HepG2 (cell line): ENCODE measurements around the gene C19orf18. TPM values are rescaled to one million over a fixed set of nuclear protein-coding genes. Genes with fewer than 3 reads are reported as not detected.

Source experiments
- ARNT ChIP-seq: fragments of 450-650 bp; IDR thresholded peaks from 2 replicates; pipeline ENCODE4 v1.6.1; 2017
- CREM ChIP-seq, 2 experiments: sonication (generic) in 1 of 2; formaldehyde crosslinking in 1 of 2; IDR thresholded peaks; 2 replicates each; pipeline versions ENCODE4 v1.4.0 to v1.6.1; 2016 to 2020; ENCODE audit warnings: antibody characterized with exemption in 1 of 2, mild to moderate bottlenecking in 1 of 2, missing genetic modification reagents in 1 of 2
- HMGXB4 ChIP-seq, 2 experiments: sonication (generic) in 1 of 2; formaldehyde crosslinking in 1 of 2; IDR thresholded peaks; 2 replicates each; pipeline versions ENCODE4 v1.4.0 to v1.6.1; 2018 to 2020; ENCODE audit warnings: missing genetic modification reagents in 2 of 2, borderline replicate concordance in 1 of 2, low read depth in 1 of 2, mild to moderate bottlenecking in 1 of 2, missing biosample characterization in 1 of 2
- HOMEZ ChIP-seq: IDR thresholded peaks from 2 replicates; pipeline ENCODE4 v1.6.1; 2016; ENCODE audit warnings: low read depth
- LRRFIP1 ChIP-seq: sonication (generic); formaldehyde crosslinking; conservative IDR thresholded peaks from 2 replicates; pipeline ENCODE4 v1.4.0; 2020; ENCODE audit warnings: missing genetic modification reagents
- POLR2G ChIP-seq: fragments of 200-400 bp; formaldehyde crosslinking; IDR thresholded peaks from 2 replicates; pipeline ENCODE4 v1.6.1; 2018; ENCODE audit warnings: mild to moderate bottlenecking, low read depth, low read length, moderate library complexity
- RARA ChIP-seq: IDR thresholded peaks from 2 replicates; pipeline ENCODE4 v1.6.1; 2016; ENCODE audit warnings: missing genetic modification reagents, missing compliant biosample characterization
- SRF ChIP-seq: IDR thresholded peaks from 2 replicates; pipeline ENCODE4 v1.6.1; 2011; ENCODE audit warnings: mild to moderate bottlenecking, low read depth, low read length, moderate library complexity
- THRA ChIP-seq: sonication (generic); formaldehyde crosslinking; IDR thresholded peaks from 2 replicates; pipeline ENCODE4 v1.4.0; 2020; ENCODE audit warnings: missing genetic modification reagents, borderline replicate concordance
- YEATS4 ChIP-seq: sonication (generic); formaldehyde crosslinking; IDR thresholded peaks from 2 replicates; pipeline ENCODE4 v1.4.0; 2020; ENCODE audit warnings: missing genetic modification reagents, borderline replicate concordance
- ZNF230 ChIP-seq: sonication (generic); formaldehyde crosslinking; IDR thresholded peaks from 2 replicates; pipeline ENCODE4 v1.4.0; 2020; ENCODE audit warnings: mild to moderate bottlenecking, missing genetic modification reagents
- ZNF362 ChIP-seq: sonication (generic); formaldehyde crosslinking; IDR thresholded peaks from 2 replicates; pipeline ENCODE4 v1.4.0; 2020; ENCODE audit warnings: missing genetic modification reagents, mild to moderate bottlenecking, borderline replicate concordance
- ZNF607 ChIP-seq: sonication (generic); formaldehyde crosslinking; IDR thresholded peaks from 2 replicates; pipeline ENCODE4 v1.5.1; 2020; ENCODE audit warnings: missing genetic modification reagents, mild to moderate bottlenecking, borderline replicate concordance
- ZNF704 ChIP-seq: sonication (generic); formaldehyde crosslinking; IDR thresholded peaks from 2 replicates; pipeline ENCODE4 v1.8.1; 2023; ENCODE audit warnings: mild to moderate bottlenecking, inconsistent platforms, moderate library complexity, missing genetic modification reagents, borderline replicate concordance
- ZSCAN5A ChIP-seq: sonication (generic); formaldehyde crosslinking; IDR thresholded peaks from 2 replicates; pipeline ENCODE4 v1.8.0; 2022; ENCODE audit warnings: mild to moderate bottlenecking, missing genetic modification reagents, borderline replicate concordance
- polyA plus RNA-seq, 8 experiments: library from polyadenylated mRNA; depleted of rRNA in 3 of 8; stranded (reverse) in 7 of 8; unstranded in 1 of 8; fragments of >200 nt; fragmentation: Illumina TruSeq in 4 of 8; extraction: Trizol in 4 of 8; gene quantifications; 2 replicates each; pipeline versions ENCODE4 v1.2.1 to v1.2.3, GENCODE V29; 2011 to 2016; ENCODE audit warnings: low read depth in 4 of 8, missing spikeins in 1 of 8, mixed read lengths in 1 of 8; ENCODE audit not compliant: insufficient read depth in 1 of 8
- total RNA-seq, 5 experiments: library from RNA; depleted of rRNA; stranded (reverse); fragments of >200 nt; fragmentation: Illumina TruSeq; extraction: Trizol; gene quantifications; 2 replicates each; pipeline ENCODE4 v1.2.3, GENCODE V29; 2016; ENCODE audit warnings: low read depth in 1 of 5

C19orf18 gene
- total and polyA plus RNA-seq, 2 of the 13 experiments (the other 11 are each of a cell fraction or from before 2014, with no cell fraction given) = 0.38 to 0.55 TPM

GRCh38 chr19:57947419-57948134 lies 26.8 kb downstream of the C19orf18 start, which contains the start of gene ZNF256 (continued):
- TF ChIP-seq CREM (IDR thresholded peaks at IDR 0.05) = peak; percentile 88
- no peak for TF ChIP-seq CREM (CRISPR knock-in tag; IDR thresholded peaks at IDR 0.05)
- TF ChIP-seq POLR2G = peak; percentile 74
- peak; percentile 45; the same call in 1 of the 2 replicates for TF ChIP-seq SRF
- TF ChIP-seq RARA = no peak
- peak; percentile 69; the same call in 1 of the 2 replicates for TF ChIP-seq YEATS4 (CRISPR knock-in tag)
- peak in 1 of 2 experiments; percentile 88; a peak in 3 of 4 replicates for TF ChIP-seq HMGXB4 (CRISPR knock-in tag; IDR thresholded peaks at IDR 0.05; ENCODE audit: borderline replicate concordance in 1 of 2, low read depth in 1 of 2)
- peak; percentile 97 for TF ChIP-seq HOMEZ (CRISPR knock-in tag)
- TF ChIP-seq ZNF362 (CRISPR knock-in tag) = peak; percentile 53; the same call in 1 of the 2 replicates
- no peak for TF ChIP-seq ZNF230
- no peak; the same call in 1 of the 2 replicates for TF ChIP-seq ZNF607 (CRISPR knock-in tag)
- TF ChIP-seq THRA (CRISPR knock-in tag) = peak; percentile 39; the same call in 1 of the 2 replicates
- TF ChIP-seq LRRFIP1 = no peak
- TF ChIP-seq ZSCAN5A (CRISPR knock-in tag) = no peak; the same call in 1 of the 2 replicates
- no peak for TF ChIP-seq ARNT
- TF ChIP-seq ZNF704 (CRISPR knock-in tag) = 0 out of 2 replicates have a peak, but pooled peaks have one; percentile 52
